Endodermal cell (in vitro differentiated cells): ENCODE results near the gene RPRD2. TPM values are rescaled to one million over a fixed set of nuclear protein-coding genes. Genes with fewer than 3 reads are reported as not detected.

Experiments
- DNase-seq: peaks from one replicate; pipeline ENCODE4 v3.0.0-alpha.2; 2017
- H3K27ac ChIP-seq: 2 replicates; pipeline ENCODE4 v1.5.1; 2013; ENCODE audit warnings: mild to moderate bottlenecking, low read depth, low read length, moderate library complexity
- H3K27me3 ChIP-seq: 2 replicates; pipeline ENCODE4 v1.6.1; 2013; ENCODE audit warnings: mild to moderate bottlenecking, low read length, moderate library complexity; ENCODE audit not compliant: insufficient read depth, control insufficient read depth, poor library complexity, severe bottlenecking
- H3K36me3 ChIP-seq: 2 replicates; pipeline ENCODE4 v1.7.0; 2013; ENCODE audit warnings: mild to moderate bottlenecking, low read length, moderate library complexity; ENCODE audit not compliant: control insufficient read depth, insufficient read depth
- H3K4me1 ChIP-seq: one replicate; pipeline ENCODE4 v1.7.0; 2013; ENCODE audit warnings: low read length; ENCODE audit not compliant: control insufficient read depth, insufficient read depth
- H3K4me3 ChIP-seq: 2 replicates; pipeline ENCODE4 v1.5.1; 2013; ENCODE audit warnings: mild to moderate bottlenecking, low read length, moderate library complexity
- H3K9ac ChIP-seq: 2 replicates; pipeline ENCODE4 v1.6.1; 2013; ENCODE audit warnings: mild to moderate bottlenecking, low read length, moderate library complexity; ENCODE audit not compliant: poor library complexity, severe bottlenecking; ENCODE audit errors: extremely low read depth
- H3K9me3 ChIP-seq: 2 replicates; pipeline ENCODE4 v1.6.1; 2013; ENCODE audit warnings: mild to moderate bottlenecking, low read length, moderate library complexity; ENCODE audit not compliant: control insufficient read depth
- H3K27ac Mint-ChIP-seq: 2 replicates; pipeline ENCODE4 v1.8.0; 2020; ENCODE audit warnings: mixed read lengths
- H3K27me3 Mint-ChIP-seq: 2 replicates; pipeline ENCODE4 v1.8.0; 2021; ENCODE audit warnings: mild to moderate bottlenecking, mixed read lengths; ENCODE audit not compliant: insufficient read depth
- H3K36me3 Mint-ChIP-seq: 2 replicates; pipeline ENCODE4 v1.8.0; 2020; ENCODE audit warnings: low read depth, mixed read lengths
- H3K4me1 Mint-ChIP-seq: 2 replicates; pipeline ENCODE4 v1.8.0; 2020; ENCODE audit warnings: mixed read lengths
- H3K4me3 Mint-ChIP-seq: 2 replicates; pipeline ENCODE4 v1.8.0; 2020; ENCODE audit warnings: mild to moderate bottlenecking, moderate library complexity, mixed read lengths
- H3K9me3 Mint-ChIP-seq: 2 replicates; pipeline ENCODE4 v1.8.0; 2020; ENCODE audit warnings: mild to moderate bottlenecking, mixed read lengths
- CTCF ChIP-seq: fragments of 200-600 bp; sonication (generic); conservative IDR thresholded peaks from 2 replicates; pipeline ENCODE4 v1.5.0; 2021; ENCODE audit warnings: antibody characterized with exemption, mild to moderate bottlenecking
- WGBS, 2 experiments: methylation state at CpG; one replicate each; pipeline versions ENCODE4 v1.1.5 to v1.1.7; 2013; ENCODE audit warnings: missing lambda C conversion rate in 2 of 2, mixed read lengths in 1 of 2; ENCODE audit not compliant: insufficient coverage in 1 of 2, insufficient read length in 1 of 2; 5-methylcytosine and 5-hydroxymethylcytosine counted together
- total RNA-seq, 2 donors: library from RNA; stranded (reverse); fragmentation: NEBNext Ultra II Directional in 1 of 2; extraction: Animal tissue kit (Norgen Biotek cat#: 25700) in 1 of 2; gene quantifications; 2 replicates in 1 of 2; 3 replicates in 1 of 2; pipeline ENCODE4 v1.2.1, GENCODE V29; 2021

RPRD2 gene
- total RNA-seq, 2 donors from 2014 or later = 33.1 to 35.9 TPM

DNA sequence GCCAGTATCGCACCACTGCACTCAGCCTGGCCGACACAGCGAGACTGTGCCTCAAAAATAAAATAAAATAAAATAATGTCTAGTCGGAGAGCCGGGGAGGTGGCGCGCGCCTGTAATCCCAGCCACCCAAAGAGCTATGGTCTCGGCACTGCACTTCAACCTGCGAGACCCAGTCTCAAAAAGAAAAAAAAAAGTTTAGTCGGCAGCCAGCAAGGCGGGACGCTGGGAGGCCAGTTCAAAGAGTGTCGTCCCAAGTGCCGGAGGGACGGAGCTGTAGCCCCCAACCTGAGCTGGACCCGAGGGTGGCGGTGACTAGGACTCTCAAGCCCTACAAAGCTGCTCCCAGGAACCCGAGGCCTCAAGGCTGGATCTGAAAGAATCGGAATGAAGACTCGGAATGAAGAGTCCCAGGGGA lies 151.0 kb downstream of the RPRD2 start:
- H3K4me3 ChIP-seq = peak overlapping the region; percentile 90
- H3K4me1 Mint-ChIP-seq = peaks cover 21% of the 10 kb centered on the region
- no peaks in the 10 kb centered on the region for H3K4me1 ChIP-seq
- no peaks in the 10 kb centered on the region for H3K36me3 ChIP-seq
- H3K4me3 Mint-ChIP-seq = peak overlapping the region; percentile 86
- DNase-seq = no peak
- H3K9ac ChIP-seq = peak overlapping the region; percentile 74
- no peaks in the 10 kb centered on the region for H3K9me3 ChIP-seq
- H3K36me3 Mint-ChIP-seq = peaks cover 7% of the 10 kb centered on the region
- no peaks in the 10 kb centered on the region for H3K27me3 ChIP-seq
- no peaks in the 10 kb centered on the region for H3K9me3 Mint-ChIP-seq
- no peak for TF ChIP-seq CTCF
- peak overlapping the region; percentile 76 for H3K27ac ChIP-seq
- no peaks in the 10 kb centered on the region for H3K27me3 Mint-ChIP-seq
- peak overlapping the region; percentile 96 for H3K27ac Mint-ChIP-seq
- WGBS, 2 experiments = 38 to 46% methylated on average over 19 to 21 of the region's 21 CpGs

- Histone ChIP-seq H3K4me3 (peak within 1 kb of the TSS; percentile 90), H3K4me1 (no peaks in the 10 kb centered on the region), H3K27me3 (no peaks in the 10 kb centered on the region), H3K27ac (peak within 1 kb of the TSS; percentile 76), H3K9me3 (no peaks in the 10 kb centered on the region), H3K36me3 (no peaks in the 10 kb centered on the region), H3K9ac (peak within 1 kb of the TSS; percentile 74)
- TF ChIP-seq CTCF = peak; percentile 22
- H3K4me3 Mint-ChIP-seq = peak within 1 kb of the TSS; percentile 86
- H3K27me3 Mint-ChIP-seq = no peaks in the 10 kb centered on the region
- H3K27ac Mint-ChIP-seq = peak within 1 kb of the TSS; percentile 96
- 4 to 6% methylated on average over 15 to 54 of the region's 54 CpGs for WGBS, 2 experiments
- peaks cover 15% of the 10 kb centered on the region for H3K4me1 Mint-ChIP-seq
- H3K9me3 Mint-ChIP-seq = no peaks in the 10 kb centered on the region
- peak; percentile 99 for DNase-seq
- peaks cover 7% of the 10 kb centered on the region for H3K36me3 Mint-ChIP-seq
These were observed 151.5 kb downstream of the RPRD2 start, which contains the start of gene FALEC for GRCh38 chr1:150515328-150516049. FALEC (plus strand) TSS chr1:150515752.

DNA sequence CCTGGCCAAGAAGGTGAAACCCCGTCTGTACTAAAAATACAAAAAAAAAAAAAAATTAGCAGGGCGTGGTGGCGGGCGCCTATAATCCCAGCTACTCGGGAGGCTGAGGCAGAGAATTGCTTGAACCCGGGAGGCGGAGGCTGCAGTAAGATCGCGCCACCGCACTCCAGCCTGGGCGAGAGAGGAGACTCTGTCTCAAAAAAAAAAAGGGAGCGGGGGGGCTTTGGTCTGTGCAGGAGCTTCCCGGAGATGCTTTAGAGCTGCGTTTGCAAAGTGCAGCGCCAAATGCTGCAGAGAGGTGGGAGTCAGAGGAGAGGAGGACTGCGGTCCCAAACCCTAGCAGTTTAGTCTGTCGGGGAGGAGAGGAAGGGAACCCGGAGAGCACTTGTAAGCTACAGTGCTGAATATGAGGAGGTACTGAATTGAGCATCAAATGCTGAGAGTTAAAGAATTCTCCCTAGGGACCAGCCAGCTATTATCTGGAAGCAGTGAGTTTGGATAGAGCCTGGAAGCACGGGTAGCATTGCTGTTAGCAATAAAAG lies 152.2 kb downstream of the RPRD2 start:
- Histone ChIP-seq H3K4me1 (no peaks in the 10 kb centered on the region), H3K27me3 (no peaks in the 10 kb centered on the region), H3K9ac (peak overlapping the region; percentile 47), H3K27ac (no peak overlapping the region), H3K36me3 (no peaks in the 10 kb centered on the region), H3K9me3 (no peaks in the 10 kb centered on the region), H3K4me3 (peak overlapping the region; percentile 90)
- peak; percentile 66 for DNase-seq
- peaks cover 11% of the 10 kb centered on the region for H3K4me1 Mint-ChIP-seq
- TF ChIP-seq CTCF = no peak
- peak overlapping the region; percentile 86 for H3K4me3 Mint-ChIP-seq
- H3K27ac Mint-ChIP-seq = peak overlapping the region; percentile 54
- H3K9me3 Mint-ChIP-seq = no peaks in the 10 kb centered on the region
- peaks cover 7% of the 10 kb centered on the region for H3K36me3 Mint-ChIP-seq
- H3K27me3 Mint-ChIP-seq = no peaks in the 10 kb centered on the region
- WGBS, 2 experiments = 36 to 59% methylated on average over 12 to 19 of the region's 19 CpGs
